ENCODE measurements around the gene PTPN1.

Gene PTPN1

DNA sequence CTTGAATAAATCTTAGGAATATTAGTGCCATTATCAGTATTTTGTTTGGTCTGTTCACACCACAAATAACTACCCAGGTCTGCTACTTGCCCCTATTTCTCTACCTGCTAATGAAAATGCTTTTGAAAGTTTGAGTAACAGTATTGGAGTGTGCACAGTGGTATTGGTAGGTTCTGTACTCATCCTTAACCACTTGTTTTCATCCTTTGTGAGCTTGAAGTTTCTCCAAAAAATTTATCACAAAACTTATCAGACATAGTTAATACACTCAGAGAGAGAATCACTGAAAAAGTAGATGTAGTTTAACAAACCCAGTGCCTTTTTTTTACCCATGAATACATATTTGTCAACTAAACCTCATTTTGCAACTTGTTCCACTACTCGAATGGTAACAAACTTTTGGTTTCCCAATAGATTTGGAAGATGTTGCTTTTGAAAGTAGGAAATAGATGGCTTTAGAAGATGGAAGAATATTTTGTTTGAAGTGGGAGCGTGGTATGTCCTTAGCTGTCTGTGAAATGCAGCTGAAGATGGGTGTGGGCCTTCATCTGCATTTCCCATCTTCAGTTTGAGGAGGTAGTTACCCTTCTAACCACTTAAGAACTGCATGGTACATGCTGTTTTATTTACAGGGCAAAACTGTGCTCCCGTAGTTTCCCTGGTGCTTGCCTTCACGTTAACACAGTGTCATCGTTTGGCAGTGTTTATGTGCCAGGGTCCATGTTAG lies 9.0 kb downstream of the PTPN1 start:
- H3K27ac ChIP-seq (ENCODE audit: low read depth, low read length): no peak overlapping the region
- no peaks in the 10 kb centered on the region for H3K36me3 ChIP-seq (ENCODE audit: control insufficient read depth in 5 of 5, insufficient read depth in 5 of 5, low read length in 5 of 5)
- no peak overlapping the region for H3K4me3 ChIP-seq (ENCODE audit: low read depth in 1 of 5, low read length in 5 of 5)
- peak overlapping the region in 2 of 5 donors; percentile 12 to 49 for H3K9ac ChIP-seq (ENCODE audit: low read length in 5 of 5)
- H3K4me1 ChIP-seq (ENCODE audit: control insufficient read depth in 5 of 5, insufficient read depth in 5 of 5, low read length in 5 of 5): peaks cover 0 to 68% (median 34%) of the 10 kb centered on the region in 5 donors
- H3K27me3 ChIP-seq (ENCODE audit: control insufficient read depth in 5 of 5, insufficient read depth in 4 of 5, low read length in 5 of 5): no peaks in the 10 kb centered on the region
- no peaks in the 10 kb centered on the region for H3K9me3 ChIP-seq (ENCODE audit: control insufficient read depth in 5 of 5, low read length in 5 of 5)

DNA sequence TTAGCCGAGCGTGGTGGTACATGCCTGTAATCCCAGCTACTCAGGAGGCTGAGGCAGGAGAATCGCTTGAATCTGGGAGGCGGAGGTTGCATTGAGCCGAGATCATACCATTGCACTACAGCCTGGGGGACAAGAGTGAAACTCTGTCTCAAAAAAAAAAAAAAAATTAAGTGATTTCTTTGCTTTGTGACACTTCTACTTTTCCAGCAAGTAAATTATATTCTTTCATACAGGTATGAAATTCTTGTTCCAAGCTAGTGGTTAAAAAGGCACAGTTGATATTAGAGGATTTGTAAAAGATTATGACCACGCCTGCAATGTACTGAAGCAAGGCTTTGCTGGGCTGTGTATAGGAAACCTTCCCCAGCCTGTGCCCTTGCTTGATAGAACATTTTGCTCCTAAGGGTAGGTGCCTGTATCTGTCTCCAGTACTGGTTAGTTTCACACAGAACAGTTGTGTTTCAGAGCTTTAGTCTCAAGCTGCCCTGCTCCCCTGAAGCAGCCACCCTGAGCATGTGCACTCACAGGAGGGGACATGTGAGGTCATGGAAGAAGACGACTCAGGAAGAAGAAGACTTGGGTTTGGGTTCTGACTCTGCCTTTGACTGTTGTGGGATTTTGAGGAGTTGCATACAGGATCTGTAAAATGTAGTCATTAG lies 10.2 kb downstream of the PTPN1 start:
- Histone ChIP-seq H3K9me3 (ENCODE audit: control insufficient read depth in 5 of 5, low read length in 5 of 5) (no peaks in the 10 kb centered on the region), H3K4me1 (ENCODE audit: control insufficient read depth in 5 of 5, insufficient read depth in 5 of 5, low read length in 5 of 5) (peaks cover 0 to 60% (median 34%) of the 10 kb centered on the region in 5 donors), H3K9ac (ENCODE audit: low read length in 5 of 5) (no peak overlapping the region), H3K4me3 (ENCODE audit: low read depth in 1 of 5, low read length in 5 of 5) (no peak overlapping the region), H3K36me3 (ENCODE audit: control insufficient read depth in 5 of 5, insufficient read depth in 5 of 5, low read length in 5 of 5) (no peaks in the 10 kb centered on the region), H3K27ac (ENCODE audit: low read depth, low read length) (no peak overlapping the region), H3K27me3 (ENCODE audit: control insufficient read depth in 5 of 5, insufficient read depth in 4 of 5, low read length in 5 of 5) (no peaks in the 10 kb centered on the region)

DNA sequence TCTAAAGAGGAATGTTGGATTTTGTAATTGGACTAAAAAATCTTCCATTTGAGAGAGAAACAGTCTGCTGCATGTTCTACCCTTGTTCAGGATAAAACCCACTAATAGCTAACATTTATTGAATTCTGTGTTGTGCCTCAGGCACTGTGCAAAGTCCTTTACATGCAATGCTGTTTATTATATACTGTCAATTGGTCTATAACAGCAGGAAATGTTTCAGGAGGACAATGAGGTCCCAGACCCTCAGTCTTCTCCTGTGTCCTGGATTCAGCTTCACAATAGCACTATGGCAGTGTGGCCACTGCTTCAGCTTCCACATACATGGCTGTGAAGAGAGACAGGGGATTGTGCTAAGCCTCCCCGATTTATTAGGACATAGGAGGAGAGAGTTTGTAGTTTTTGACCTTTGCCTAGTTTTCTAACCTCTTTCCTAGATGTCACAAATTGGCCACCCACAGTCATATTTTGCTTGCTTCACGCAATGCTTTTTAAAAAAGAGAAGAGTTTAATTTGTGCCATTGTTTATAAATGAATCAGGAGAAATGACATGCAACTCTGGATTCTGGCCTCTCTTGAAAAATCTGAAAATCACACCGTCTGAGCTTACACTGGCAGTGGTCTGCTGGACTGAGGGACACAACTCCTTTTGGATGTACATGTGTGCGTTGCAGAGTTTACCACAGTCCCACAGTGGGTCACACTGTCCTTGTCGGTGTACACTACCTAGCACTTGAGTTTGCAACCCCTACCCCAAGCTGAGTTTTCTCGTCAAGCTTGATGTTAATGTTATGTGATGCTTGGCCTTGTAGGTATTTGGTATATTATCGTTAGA lies 11.3 kb downstream of the PTPN1 start:
- Histone ChIP-seq H3K36me3 (ENCODE audit: control insufficient read depth in 5 of 5, insufficient read depth in 5 of 5, low read length in 5 of 5) (no peaks in the 10 kb centered on the region), H3K27me3 (ENCODE audit: control insufficient read depth in 5 of 5, insufficient read depth in 4 of 5, low read length in 5 of 5) (no peaks in the 10 kb centered on the region), H3K4me3 (ENCODE audit: low read depth in 1 of 5, low read length in 5 of 5) (peak overlapping the region in 1 of 5 donors; percentile 11), H3K27ac (ENCODE audit: low read depth, low read length) (no peak overlapping the region), H3K9ac (ENCODE audit: low read length in 5 of 5) (no peak overlapping the region), H3K4me1 (ENCODE audit: control insufficient read depth in 5 of 5, insufficient read depth in 5 of 5, low read length in 5 of 5) (peaks cover 0 to 56% (median 37%) of the 10 kb centered on the region in 5 donors), H3K9me3 (ENCODE audit: control insufficient read depth in 5 of 5, low read length in 5 of 5) (no peaks in the 10 kb centered on the region)

DNA sequence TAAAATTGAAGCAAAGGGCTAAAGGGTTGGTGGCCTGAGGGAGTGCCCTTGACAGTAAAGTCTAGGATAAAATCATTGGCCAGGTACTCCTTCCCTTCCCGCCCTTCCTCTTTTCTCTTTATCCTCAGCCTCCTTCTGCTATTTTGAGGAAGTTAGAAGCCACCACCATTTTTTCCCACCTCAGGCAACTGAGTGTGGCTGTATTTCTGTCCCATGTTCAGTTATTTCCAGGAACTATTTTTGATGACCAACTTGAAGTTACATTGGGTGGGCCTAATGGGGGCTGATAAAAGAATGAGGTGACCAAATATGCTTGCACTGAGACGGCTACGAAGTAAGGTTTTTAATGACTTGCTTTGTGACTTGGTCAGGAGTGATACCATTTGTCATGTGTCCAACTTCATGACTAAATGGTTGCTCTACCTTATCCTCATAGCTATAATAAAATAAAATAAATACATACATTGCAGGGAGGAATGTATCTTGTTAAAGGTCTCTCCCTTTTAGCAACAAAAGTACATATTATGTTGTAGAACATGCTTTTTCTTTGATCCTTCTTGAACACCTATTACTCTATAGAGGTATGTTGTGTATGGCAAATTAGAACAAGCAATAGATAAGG lies 12.0 kb downstream of the PTPN1 start:
- Histone ChIP-seq H3K9ac (ENCODE audit: low read length in 5 of 5) (no peak overlapping the region), H3K9me3 (ENCODE audit: control insufficient read depth in 5 of 5, low read length in 5 of 5) (no peaks in the 10 kb centered on the region), H3K4me3 (ENCODE audit: low read depth in 1 of 5, low read length in 5 of 5) (no peak overlapping the region), H3K4me1 (ENCODE audit: control insufficient read depth in 5 of 5, insufficient read depth in 5 of 5, low read length in 5 of 5) (peaks cover 0 to 57% (median 44%) of the 10 kb centered on the region in 5 donors), H3K27ac (ENCODE audit: low read depth, low read length) (no peak overlapping the region), H3K36me3 (ENCODE audit: control insufficient read depth in 5 of 5, insufficient read depth in 5 of 5, low read length in 5 of 5) (no peaks in the 10 kb centered on the region), H3K27me3 (ENCODE audit: control insufficient read depth in 5 of 5, insufficient read depth in 4 of 5, low read length in 5 of 5) (no peaks in the 10 kb centered on the region)

DNA sequence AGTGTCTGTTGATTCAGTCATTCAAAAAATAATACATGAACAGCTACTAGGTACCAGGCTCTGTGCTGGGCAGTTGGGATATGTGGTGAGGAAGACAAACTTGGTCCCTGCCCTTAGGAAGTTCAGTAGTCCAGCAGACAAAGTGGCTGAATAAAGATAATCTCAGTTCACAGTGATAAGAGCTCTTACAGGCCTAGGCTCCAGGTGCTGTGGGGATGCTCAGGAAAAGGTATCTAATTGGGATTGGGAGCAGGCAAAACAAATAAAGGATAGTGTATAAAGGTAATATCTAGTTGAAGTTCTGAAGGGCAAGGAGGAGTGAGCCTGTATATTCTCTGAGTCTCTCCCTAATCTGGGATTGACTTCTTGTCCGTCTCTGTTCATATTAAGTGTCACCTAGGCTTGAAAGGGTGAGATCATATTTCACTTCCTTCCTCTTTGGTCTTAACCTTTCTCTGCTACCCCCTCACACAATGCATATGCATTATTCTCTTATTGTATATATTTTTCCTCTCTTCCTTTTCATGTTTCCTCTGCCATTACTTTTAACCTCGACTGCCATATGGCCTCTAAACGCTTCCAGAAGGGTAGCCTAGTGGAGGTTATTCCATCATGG lies 13.5 kb downstream of the PTPN1 start:
- Histone ChIP-seq H3K27ac (ENCODE audit: low read depth, low read length) (no peak overlapping the region), H3K36me3 (ENCODE audit: control insufficient read depth in 5 of 5, insufficient read depth in 5 of 5, low read length in 5 of 5) (no peaks in the 10 kb centered on the region), H3K4me3 (ENCODE audit: low read depth in 1 of 5, low read length in 5 of 5) (no peak overlapping the region), H3K9ac (ENCODE audit: low read length in 5 of 5) (no peak overlapping the region), H3K4me1 (ENCODE audit: control insufficient read depth in 5 of 5, insufficient read depth in 5 of 5, low read length in 5 of 5) (peaks cover 0 to 47% (median 41%) of the 10 kb centered on the region in 5 donors), H3K9me3 (ENCODE audit: control insufficient read depth in 5 of 5, low read length in 5 of 5) (no peaks in the 10 kb centered on the region), H3K27me3 (ENCODE audit: control insufficient read depth in 5 of 5, insufficient read depth in 4 of 5, low read length in 5 of 5) (no peaks in the 10 kb centered on the region)

DNA sequence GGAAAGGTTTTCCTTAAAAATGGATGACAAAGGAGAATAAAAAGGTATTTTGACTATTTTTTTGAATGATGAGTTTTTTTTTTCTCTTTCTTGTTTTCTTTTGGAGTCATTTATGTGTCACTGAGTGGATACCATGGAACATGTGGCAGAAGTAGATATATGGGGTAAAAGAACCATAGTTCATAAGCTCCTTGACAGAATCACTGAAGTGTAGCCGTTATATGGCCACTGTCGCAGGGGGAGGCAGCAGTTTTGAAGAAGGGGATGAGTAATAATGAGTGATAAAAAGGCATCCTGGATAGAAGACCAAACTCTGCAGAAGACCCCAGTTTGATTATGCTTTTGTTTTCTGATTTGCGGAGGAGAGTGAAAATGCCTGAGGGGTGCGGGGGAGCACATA lies 15.5 kb downstream of the PTPN1 start:
- Histone ChIP-seq H3K9me3 (ENCODE audit: control insufficient read depth in 5 of 5, low read length in 5 of 5) (no peaks in the 10 kb centered on the region), H3K27ac (ENCODE audit: low read depth, low read length) (no peak overlapping the region), H3K4me1 (ENCODE audit: control insufficient read depth in 5 of 5, insufficient read depth in 5 of 5, low read length in 5 of 5) (peaks cover 3 to 42% (median 36%) of the 10 kb centered on the region in 5 donors), H3K9ac (ENCODE audit: low read length in 5 of 5) (no peak overlapping the region), H3K36me3 (ENCODE audit: control insufficient read depth in 5 of 5, insufficient read depth in 5 of 5, low read length in 5 of 5) (no peaks in the 10 kb centered on the region), H3K4me3 (ENCODE audit: low read depth in 1 of 5, low read length in 5 of 5) (no peak overlapping the region), H3K27me3 (ENCODE audit: control insufficient read depth in 5 of 5, insufficient read depth in 4 of 5, low read length in 5 of 5) (no peaks in the 10 kb centered on the region)

DNA sequence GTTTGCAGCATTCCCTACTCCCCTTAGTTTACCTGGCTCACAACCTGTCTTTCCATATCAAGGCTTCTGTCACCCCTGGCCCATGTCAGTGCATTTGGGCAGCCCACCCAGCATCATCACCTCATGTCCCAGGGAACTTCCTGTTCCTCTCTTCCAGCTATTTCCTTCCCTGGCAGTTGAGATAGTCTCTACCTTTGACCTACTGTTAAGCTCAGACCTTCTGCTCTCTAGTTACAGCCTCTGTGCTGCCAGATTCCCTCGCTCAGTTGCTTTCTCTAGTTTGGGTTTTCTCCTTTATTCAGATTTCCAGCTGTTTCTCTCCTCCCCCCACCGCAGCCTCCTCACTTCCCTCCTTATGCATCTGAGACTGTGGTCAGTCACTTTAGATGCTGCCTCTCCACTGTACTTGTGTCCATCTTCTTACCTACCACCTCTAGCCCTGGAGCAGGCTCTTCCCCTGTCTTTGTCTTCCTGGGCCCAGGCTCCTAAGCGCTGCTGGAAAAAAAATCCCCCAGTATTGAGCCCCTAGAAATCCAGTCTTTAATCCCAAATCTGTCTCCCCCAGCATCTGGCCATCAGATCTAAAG lies 16.3 kb downstream of the PTPN1 start:
- Histone ChIP-seq H3K9me3 (ENCODE audit: control insufficient read depth in 5 of 5, low read length in 5 of 5) (no peaks in the 10 kb centered on the region), H3K9ac (ENCODE audit: low read length in 5 of 5) (peak overlapping the region in 2 of 5 donors; percentile 29 to 35), H3K4me3 (ENCODE audit: low read depth in 1 of 5, low read length in 5 of 5) (no peak overlapping the region), H3K27me3 (ENCODE audit: control insufficient read depth in 5 of 5, insufficient read depth in 4 of 5, low read length in 5 of 5) (no peaks in the 10 kb centered on the region), H3K36me3 (ENCODE audit: control insufficient read depth in 5 of 5, insufficient read depth in 5 of 5, low read length in 5 of 5) (no peaks in the 10 kb centered on the region), H3K4me1 (ENCODE audit: control insufficient read depth in 5 of 5, insufficient read depth in 5 of 5, low read length in 5 of 5) (peaks cover 3 to 36% (median 28%) of the 10 kb centered on the region in 5 donors), H3K27ac (ENCODE audit: low read depth, low read length) (no peak overlapping the region)

DNA sequence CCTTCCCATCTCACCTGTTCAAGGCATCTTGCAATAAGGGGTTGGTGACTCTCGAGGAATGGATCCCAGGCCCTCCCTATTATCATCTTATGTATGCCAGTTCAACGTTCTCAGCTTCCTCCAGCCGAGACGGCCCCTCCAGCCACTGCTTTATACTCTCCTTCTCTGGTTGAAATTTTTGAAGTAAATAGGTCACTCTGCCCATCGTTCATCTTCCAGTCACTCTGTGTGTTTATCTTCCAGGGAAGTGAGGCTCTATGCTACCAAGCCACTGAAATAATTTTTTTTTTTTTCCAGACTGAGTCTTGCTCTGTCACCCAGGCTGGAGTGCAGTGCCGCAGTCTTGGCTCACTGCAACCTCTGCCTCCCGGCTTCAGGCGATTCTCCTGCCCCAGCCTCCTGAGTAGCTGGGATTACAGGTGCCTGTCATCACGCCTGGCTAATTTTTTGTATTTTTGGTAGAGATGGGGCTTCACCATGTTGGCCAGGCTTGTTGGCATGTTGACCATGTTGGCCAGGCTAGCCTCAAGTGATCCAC lies 17.0 kb downstream of the PTPN1 start:
- no peaks in the 10 kb centered on the region for H3K27me3 ChIP-seq (ENCODE audit: control insufficient read depth in 5 of 5, insufficient read depth in 4 of 5, low read length in 5 of 5)

DNA sequence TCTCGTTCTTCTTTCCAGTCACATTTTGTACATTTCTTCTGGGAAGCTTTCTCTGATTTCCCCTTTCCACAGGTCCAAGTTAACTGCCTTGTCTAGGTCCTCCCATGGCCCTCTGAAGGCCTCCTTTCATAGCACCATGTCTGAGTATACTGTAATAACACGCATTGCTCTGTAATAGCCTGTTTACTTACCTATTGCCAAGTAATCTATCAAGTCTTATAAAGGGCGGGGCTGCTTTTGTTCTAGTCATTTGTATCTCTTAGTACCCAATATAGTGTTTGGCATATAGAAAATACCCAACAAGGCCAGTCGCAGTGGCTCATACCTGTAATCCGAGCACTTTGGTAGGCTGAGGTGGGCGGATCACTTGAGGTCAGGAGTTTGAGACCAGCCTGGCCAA lies 17.9 kb downstream of the PTPN1 start:
- H3K27me3 ChIP-seq (ENCODE audit: control insufficient read depth in 5 of 5, insufficient read depth in 4 of 5, low read length in 5 of 5): no peaks in the 10 kb centered on the region
- peaks cover 3 to 38% (median 27%) of the 10 kb centered on the region in 5 donors for H3K4me1 ChIP-seq (ENCODE audit: control insufficient read depth in 5 of 5, insufficient read depth in 5 of 5, low read length in 5 of 5)
- no peaks in the 10 kb centered on the region for H3K9me3 ChIP-seq (ENCODE audit: control insufficient read depth in 5 of 5, low read length in 5 of 5)
- no peak overlapping the region for H3K9ac ChIP-seq (ENCODE audit: low read length in 5 of 5)
- no peaks in the 10 kb centered on the region for H3K36me3 ChIP-seq (ENCODE audit: control insufficient read depth in 5 of 5, insufficient read depth in 5 of 5, low read length in 5 of 5)
- no peak overlapping the region for H3K27ac ChIP-seq (ENCODE audit: low read depth, low read length)
- H3K4me3 ChIP-seq (ENCODE audit: low read depth in 1 of 5, low read length in 5 of 5): no peak overlapping the region

More for the DNA sequence above, 17.0 kb downstream of the PTPN1 start:
- Histone ChIP-seq H3K9me3 (ENCODE audit: control insufficient read depth in 5 of 5, low read length in 5 of 5) (no peaks in the 10 kb centered on the region), H3K4me3 (ENCODE audit: low read depth in 1 of 5, low read length in 5 of 5) (no peak overlapping the region), H3K27ac (ENCODE audit: low read depth, low read length) (no peak overlapping the region), H3K36me3 (ENCODE audit: control insufficient read depth in 5 of 5, insufficient read depth in 5 of 5, low read length in 5 of 5) (no peaks in the 10 kb centered on the region), H3K9ac (ENCODE audit: low read length in 5 of 5) (peak overlapping the region in 2 of 5 donors; percentile 35), H3K4me1 (ENCODE audit: control insufficient read depth in 5 of 5, insufficient read depth in 5 of 5, low read length in 5 of 5) (peaks cover 3 to 38% (median 27%) of the 10 kb centered on the region in 5 donors)
